ENCODE results near the gene TEX38. TPM values are rescaled to one million over a fixed set of nuclear protein-coding genes. Genes with fewer than 3 reads are reported as not detected.
A peak's percentile ranks its signal among the peaks of the same experiment; 100 is the strongest.
"Not testable (repeated sequence)": the region's sequence is repeated elsewhere in the genome, so short reads cannot be mapped to it uniquely, and the experiment has no call there.

Gene TEX38
- total and polyA plus RNA-seq, 10 of the 15 experiments (the other 5 are each of a cell fraction or from before 2014, with no cell fraction given), result 0.07 to 0.32 (median 0.15) TPM; not detected in 7

GRCh38 chr1:46651152-46651551 is 20.5 kb upstream of the TEX38 start:
- CTCF ChIA-PET; intact Hi-C loops (cut with micrococcal nuclease; ENCODE audit: unreplicated experiment); H3K9me3 ChIP-seq (replicated peaks; ENCODE audit: control insufficient read depth, insufficient read depth, low read length); FAIRE-seq; H3K4me2 ChIP-seq (ENCODE audit: control insufficient read depth, insufficient read depth); SMC1A ChIA-PET (ENCODE audit: uncharacterized antibody, unreplicated experiment); H3K79me2 ChIP-seq (ENCODE audit: control insufficient read depth, insufficient read depth, low read length); H3K4me3 ChIP-seq; ATAC-seq; in situ Hi-C loops (cut with MboI); H4K20me1 ChIP-seq (ENCODE audit: control insufficient read depth, insufficient read depth); POLR2A ChIA-PET; H3K27me3 ChIP-seq (replicated peaks in 1 of 2; ENCODE audit: control insufficient read depth in 2 of 2, insufficient read depth in 2 of 2, low read length in 1 of 2); H3K9ac ChIP-seq (ENCODE audit: control insufficient read depth, insufficient read depth, low read length); DNase-seq (ENCODE audit: low read depth, low spot score); H2AFZ ChIP-seq (ENCODE audit: control insufficient read depth, low read depth, low read length); RAD21 ChIA-PET (ENCODE audit: unreplicated experiment); H3K27ac ChIP-seq (ENCODE audit: control insufficient read depth, insufficient read depth); H3K4me1 ChIP-seq (ENCODE audit: control insufficient read depth, insufficient read depth, low read length): not testable (repeated sequence)
- WGBS (ENCODE audit: insufficient coverage, insufficient replicate concordance, low lambda C conversion rate, missing lambda C conversion rate), result 85% methylated on average over 2 of the region's 3 CpGs
- H3K36me3 ChIP-seq (ENCODE audit: control insufficient read depth in 2 of 2, insufficient read depth in 2 of 2, low read length in 1 of 2), result peaks cover 2 to 20% of the 10 kb centered on the region in 2 experiments
- TSS peak; percentile 53 for BruUV-seq (replicated peaks)

DNA sequence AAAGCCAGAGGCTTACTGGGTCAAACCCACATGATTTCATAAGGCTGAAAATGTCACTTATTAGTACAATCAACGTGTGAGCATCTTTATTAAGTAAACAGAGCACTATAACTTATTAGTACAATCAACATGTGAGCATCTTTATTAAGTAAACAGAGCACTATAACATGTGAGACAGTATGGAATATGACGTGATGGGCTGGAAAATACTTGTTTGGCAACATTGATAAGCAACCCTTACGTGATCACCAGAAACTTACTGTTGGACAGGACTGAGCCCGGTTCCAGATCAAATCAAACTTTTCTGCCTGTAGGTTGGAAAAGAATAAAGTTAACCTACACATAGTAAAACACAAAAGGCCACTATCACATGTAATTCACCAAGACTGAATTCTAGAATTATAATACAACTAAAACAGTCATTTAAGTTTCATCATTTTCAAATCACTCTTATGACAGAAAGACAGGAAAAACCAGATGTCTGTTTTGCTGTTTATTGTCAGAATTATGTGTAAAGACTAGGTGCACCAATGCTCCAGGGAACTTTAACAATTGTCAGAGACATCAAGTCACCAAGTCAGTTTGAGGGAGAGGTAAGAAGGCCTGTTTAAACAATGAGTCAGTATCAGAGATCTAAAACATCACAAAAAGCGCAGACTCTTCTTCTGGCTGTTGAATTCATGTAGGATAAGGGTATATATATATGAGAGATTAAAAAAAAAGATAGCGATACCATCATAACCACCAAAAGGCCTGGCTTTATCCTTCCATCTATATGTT is 19.1 kb upstream of the TEX38 start:
- Histone ChIP-seq H3K4me3 (no peak overlapping the region), H3K9ac (ENCODE audit: control insufficient read depth, insufficient read depth, low read length) (no peak overlapping the region), H3K27ac (ENCODE audit: control insufficient read depth, insufficient read depth) (no peak overlapping the region), H3K9me3 (replicated peaks; ENCODE audit: control insufficient read depth, insufficient read depth, low read length) (peaks cover 4% of the 10 kb centered on the region; the same call in 2 of the 3 replicates), H3K4me2 (ENCODE audit: control insufficient read depth, insufficient read depth) (no peak overlapping the region), H4K20me1 (ENCODE audit: control insufficient read depth, insufficient read depth) (no peaks in the 10 kb centered on the region), H3K79me2 (ENCODE audit: control insufficient read depth, insufficient read depth, low read length) (no peaks in the 10 kb centered on the region), H3K4me1 (ENCODE audit: control insufficient read depth, insufficient read depth, low read length) (no peaks in the 10 kb centered on the region), H3K36me3 (ENCODE audit: control insufficient read depth in 2 of 2, insufficient read depth in 2 of 2, low read length in 1 of 2) (peaks cover 2 to 20% of the 10 kb centered on the region in 2 experiments), H2AFZ (ENCODE audit: control insufficient read depth, low read depth, low read length) (no peak overlapping the region), H3K27me3 (replicated peaks in 1 of 2; ENCODE audit: control insufficient read depth in 2 of 2, insufficient read depth in 2 of 2, low read length in 1 of 2) (no peaks in the 10 kb centered on the region)
- ChIA-PET POLR2A (no interaction called here), SMC1A (ENCODE audit: uncharacterized antibody, unreplicated experiment) (interaction anchor here (0.5 to 0.9 kb wide), 3 partner anchors 12 to 181 kb away, joined by 3 to 4 read pairs (median 3); no protein-coding TSS in a partner anchor), CTCF (no interaction called here), RAD21 (ENCODE audit: unreplicated experiment) (no interaction called here)
- in situ Hi-C loops (cut with MboI), result no loop called here
- BruUV-seq (replicated peaks), result no TSS peak
- DNase-seq (ENCODE audit: low read depth, low spot score) (no peak), FAIRE-seq (no peak), ATAC-seq (no peak)
- WGBS (ENCODE audit: insufficient coverage, insufficient replicate concordance, low lambda C conversion rate, missing lambda C conversion rate), result 83% methylated on average over 6 of the region's 6 CpGs
- intact Hi-C loops (cut with micrococcal nuclease; ENCODE audit: unreplicated experiment), result no loop called here
- no peak for TF ChIP-seq ESRRA (IDR thresholded peaks at IDR 0.05; ENCODE audit: low read length)
- TF ChIP-seq, protein P1, sequence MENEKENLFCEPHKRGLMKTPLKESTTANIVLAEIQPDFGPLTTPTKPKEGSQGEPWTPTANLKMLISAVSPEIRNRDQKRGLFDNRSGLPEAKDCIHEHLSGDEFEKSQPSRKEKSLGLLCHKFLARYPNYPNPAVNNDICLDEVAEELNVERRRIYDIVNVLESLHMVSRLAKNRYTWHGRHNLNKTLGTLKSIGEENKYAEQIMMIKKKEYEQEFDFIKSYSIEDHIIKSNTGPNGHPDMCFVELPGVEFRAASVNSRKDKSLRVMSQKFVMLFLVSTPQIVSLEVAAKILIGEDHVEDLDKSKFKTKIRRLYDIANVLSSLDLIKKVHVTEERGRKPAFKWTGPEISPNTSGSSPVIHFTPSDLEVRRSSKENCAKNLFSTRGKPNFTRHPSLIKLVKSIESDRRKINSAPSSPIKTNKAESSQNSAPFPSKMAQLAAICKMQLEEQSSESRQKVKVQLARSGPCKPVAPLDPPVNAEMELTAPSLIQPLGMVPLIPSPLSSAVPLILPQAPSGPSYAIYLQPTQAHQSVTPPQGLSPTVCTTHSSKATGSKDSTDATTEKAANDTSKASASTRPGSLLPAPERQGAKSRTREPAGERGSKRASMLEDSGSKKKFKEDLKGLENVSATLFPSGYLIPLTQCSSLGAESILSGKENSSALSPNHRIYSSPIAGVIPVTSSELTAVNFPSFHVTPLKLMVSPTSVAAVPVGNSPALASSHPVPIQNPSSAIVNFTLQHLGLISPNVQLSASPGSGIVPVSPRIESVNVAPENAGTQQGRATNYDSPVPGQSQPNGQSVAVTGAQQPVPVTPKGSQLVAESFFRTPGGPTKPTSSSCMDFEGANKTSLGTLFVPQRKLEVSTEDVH (IDR thresholded peaks at IDR 0.05; ENCODE audit: low read depth, partially characterized antibody), result no peak
- TF ChIP-seq SP1 (IDR thresholded peaks at IDR 0.05; ENCODE audit: low read depth, low read length), result no peak
- TF ChIP-seq SUZ12 (IDR thresholded peaks at IDR 0.05; ENCODE audit: unreplicated experiment), result no peak
- no peak for TF ChIP-seq SMARCA5 (IDR thresholded peaks at IDR 0.05)
- TF ChIP-seq GABPA (IDR thresholded peaks at IDR 0.05; ENCODE audit: low read depth), result no peak
- TF ChIP-seq BRCA1 (IDR thresholded peaks at IDR 0.05; ENCODE audit: low read depth, low read length), result no peak
- no peak for TF ChIP-seq PAX8 (IDR thresholded peaks at IDR 0.05)
- TF ChIP-seq FOS (IDR thresholded peaks at IDR 0.05; ENCODE audit: borderline replicate concordance, extremely low read depth, insufficient read length), result no peak
- TF ChIP-seq EGR1 (IDR thresholded peaks at IDR 0.05; ENCODE audit: borderline replicate concordance in 1 of 2, low read depth in 2 of 2, low read length in 2 of 2), result no peak
- TF ChIP-seq, protein P2, sequence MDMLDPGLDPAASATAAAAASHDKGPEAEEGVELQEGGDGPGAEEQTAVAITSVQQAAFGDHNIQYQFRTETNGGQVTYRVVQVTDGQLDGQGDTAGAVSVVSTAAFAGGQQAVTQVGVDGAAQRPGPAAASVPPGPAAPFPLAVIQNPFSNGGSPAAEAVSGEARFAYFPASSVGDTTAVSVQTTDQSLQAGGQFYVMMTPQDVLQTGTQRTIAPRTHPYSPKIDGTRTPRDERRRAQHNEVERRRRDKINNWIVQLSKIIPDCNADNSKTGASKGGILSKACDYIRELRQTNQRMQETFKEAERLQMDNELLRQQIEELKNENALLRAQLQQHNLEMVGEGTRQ (IDR thresholded peaks at IDR 0.05; ENCODE audit: borderline replicate concordance, low read depth, low read length), result no peak

Data from GM12878 (cell line).